ENCODE results near the gene SMG6. TPM values are rescaled to one million over a fixed set of nuclear protein-coding genes. Genes with fewer than 3 reads are reported as not detected.

Gene SMG6
- total and polyA plus RNA-seq, 2 of the 13 experiments (the other 11 are each of a cell fraction or from before 2014, with no cell fraction given) = 4.6 to 14.6 TPM

GRCh38 chr17:2177235-2177811 is 126.3 kb downstream of the SMG6 start (continued):
- TF ChIP-seq MAZ (IDR thresholded peaks at IDR 0.05; ENCODE audit: borderline replicate concordance, low read depth, low read length) (no peak), MAZ (CRISPR knock-in tag; IDR thresholded peaks at IDR 0.05; ENCODE audit: low read depth) (no peak), FOXC1 (CRISPR knock-in tag; IDR thresholded peaks at IDR 0.05; ENCODE audit: borderline replicate concordance) (no peak), SYNCRIP (IDR thresholded peaks at IDR 0.05; ENCODE audit: insufficient read depth, low read depth, low read length) (no peak), MTA1 (CRISPR knock-in tag; IDR thresholded peaks at IDR 0.05; ENCODE audit: borderline replicate concordance) (no peak), ZNF530 (CRISPR knock-in tag; IDR thresholded peaks at IDR 0.05; ENCODE audit: low read depth) (no peak), ZNF841 (CRISPR knock-in tag; IDR thresholded peaks at IDR 0.05; ENCODE audit: borderline replicate concordance) (no peak), ZNF747 (CRISPR knock-in tag; IDR thresholded peaks at IDR 0.05; ENCODE audit: borderline replicate concordance) (no peak), SCMH1 (CRISPR knock-in tag; IDR thresholded peaks at IDR 0.05; ENCODE audit: borderline replicate concordance) (no peak), ZNF605 (CRISPR knock-in tag; IDR thresholded peaks at IDR 0.05) (no peak), TAF15 (IDR thresholded peaks at IDR 0.05; ENCODE audit: low read depth, low read length, poor library complexity, severe bottlenecking) (no peak), ZNF782 (CRISPR knock-in tag; IDR thresholded peaks at IDR 0.05; ENCODE audit: borderline replicate concordance) (no peak), HDAC2 (CRISPR knock-in tag; IDR thresholded peaks at IDR 0.05) (0 out of 2 replicates have a peak, but pooled peaks have one; percentile 22), EHMT2 (IDR thresholded peaks at IDR 0.05; ENCODE audit: borderline replicate concordance, low read depth, low read length) (no peak), ZNF576 (CRISPR knock-in tag; IDR thresholded peaks at IDR 0.05) (no peak), NR1H2 (CRISPR knock-in tag; IDR thresholded peaks at IDR 0.05; ENCODE audit: borderline replicate concordance, low read depth) (no peak), ZNF292 (CRISPR knock-in tag; IDR thresholded peaks at IDR 0.05; ENCODE audit: borderline replicate concordance, low read depth) (0 out of 2 replicates have a peak, but pooled peaks have one; percentile 50), CEBPG (CRISPR knock-in tag; IDR thresholded peaks at IDR 0.05) (peak; percentile 33; the same call in 1 of the 2 replicates), TBX3 (IDR thresholded peaks at IDR 0.05; ENCODE audit: borderline replicate concordance) (no peak)
- TF ChIP-seq, protein P1, sequence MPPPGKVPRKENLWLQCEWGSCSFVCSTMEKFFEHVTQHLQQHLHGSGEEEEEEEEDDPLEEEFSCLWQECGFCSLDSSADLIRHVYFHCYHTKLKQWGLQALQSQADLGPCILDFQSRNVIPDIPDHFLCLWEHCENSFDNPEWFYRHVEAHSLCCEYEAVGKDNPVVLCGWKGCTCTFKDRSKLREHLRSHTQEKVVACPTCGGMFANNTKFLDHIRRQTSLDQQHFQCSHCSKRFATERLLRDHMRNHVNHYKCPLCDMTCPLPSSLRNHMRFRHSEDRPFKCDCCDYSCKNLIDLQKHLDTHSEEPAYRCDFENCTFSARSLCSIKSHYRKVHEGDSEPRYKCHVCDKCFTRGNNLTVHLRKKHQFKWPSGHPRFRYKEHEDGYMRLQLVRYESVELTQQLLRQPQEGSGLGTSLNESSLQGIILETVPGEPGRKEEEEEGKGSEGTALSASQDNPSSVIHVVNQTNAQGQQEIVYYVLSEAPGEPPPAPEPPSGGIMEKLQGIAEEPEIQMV (CRISPR knock-in tag; IDR thresholded peaks at IDR 0.05; ENCODE audit: low read depth) = no peak
- TF ChIP-seq, protein P2, sequence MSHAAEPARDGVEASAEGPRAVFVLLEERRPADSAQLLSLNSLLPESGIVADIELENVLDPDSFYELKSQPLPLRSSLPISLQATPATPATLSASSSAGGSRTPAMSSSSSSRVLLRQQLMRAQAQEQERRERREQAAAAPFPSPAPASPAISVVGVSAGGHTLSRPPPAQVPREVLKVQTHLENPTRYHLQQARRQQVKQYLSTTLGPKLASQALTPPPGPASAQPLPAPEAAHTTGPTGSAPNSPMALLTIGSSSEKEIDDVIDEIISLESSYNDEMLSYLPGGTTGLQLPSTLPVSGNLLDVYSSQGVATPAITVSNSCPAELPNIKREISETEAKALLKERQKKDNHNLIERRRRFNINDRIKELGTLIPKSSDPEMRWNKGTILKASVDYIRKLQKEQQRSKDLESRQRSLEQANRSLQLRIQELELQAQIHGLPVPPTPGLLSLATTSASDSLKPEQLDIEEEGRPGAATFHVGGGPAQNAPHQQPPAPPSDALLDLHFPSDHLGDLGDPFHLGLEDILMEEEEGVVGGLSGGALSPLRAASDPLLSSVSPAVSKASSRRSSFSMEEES (CRISPR knock-in tag; IDR thresholded peaks at IDR 0.05) = no peak
- TF ChIP-seq, protein P3, sequence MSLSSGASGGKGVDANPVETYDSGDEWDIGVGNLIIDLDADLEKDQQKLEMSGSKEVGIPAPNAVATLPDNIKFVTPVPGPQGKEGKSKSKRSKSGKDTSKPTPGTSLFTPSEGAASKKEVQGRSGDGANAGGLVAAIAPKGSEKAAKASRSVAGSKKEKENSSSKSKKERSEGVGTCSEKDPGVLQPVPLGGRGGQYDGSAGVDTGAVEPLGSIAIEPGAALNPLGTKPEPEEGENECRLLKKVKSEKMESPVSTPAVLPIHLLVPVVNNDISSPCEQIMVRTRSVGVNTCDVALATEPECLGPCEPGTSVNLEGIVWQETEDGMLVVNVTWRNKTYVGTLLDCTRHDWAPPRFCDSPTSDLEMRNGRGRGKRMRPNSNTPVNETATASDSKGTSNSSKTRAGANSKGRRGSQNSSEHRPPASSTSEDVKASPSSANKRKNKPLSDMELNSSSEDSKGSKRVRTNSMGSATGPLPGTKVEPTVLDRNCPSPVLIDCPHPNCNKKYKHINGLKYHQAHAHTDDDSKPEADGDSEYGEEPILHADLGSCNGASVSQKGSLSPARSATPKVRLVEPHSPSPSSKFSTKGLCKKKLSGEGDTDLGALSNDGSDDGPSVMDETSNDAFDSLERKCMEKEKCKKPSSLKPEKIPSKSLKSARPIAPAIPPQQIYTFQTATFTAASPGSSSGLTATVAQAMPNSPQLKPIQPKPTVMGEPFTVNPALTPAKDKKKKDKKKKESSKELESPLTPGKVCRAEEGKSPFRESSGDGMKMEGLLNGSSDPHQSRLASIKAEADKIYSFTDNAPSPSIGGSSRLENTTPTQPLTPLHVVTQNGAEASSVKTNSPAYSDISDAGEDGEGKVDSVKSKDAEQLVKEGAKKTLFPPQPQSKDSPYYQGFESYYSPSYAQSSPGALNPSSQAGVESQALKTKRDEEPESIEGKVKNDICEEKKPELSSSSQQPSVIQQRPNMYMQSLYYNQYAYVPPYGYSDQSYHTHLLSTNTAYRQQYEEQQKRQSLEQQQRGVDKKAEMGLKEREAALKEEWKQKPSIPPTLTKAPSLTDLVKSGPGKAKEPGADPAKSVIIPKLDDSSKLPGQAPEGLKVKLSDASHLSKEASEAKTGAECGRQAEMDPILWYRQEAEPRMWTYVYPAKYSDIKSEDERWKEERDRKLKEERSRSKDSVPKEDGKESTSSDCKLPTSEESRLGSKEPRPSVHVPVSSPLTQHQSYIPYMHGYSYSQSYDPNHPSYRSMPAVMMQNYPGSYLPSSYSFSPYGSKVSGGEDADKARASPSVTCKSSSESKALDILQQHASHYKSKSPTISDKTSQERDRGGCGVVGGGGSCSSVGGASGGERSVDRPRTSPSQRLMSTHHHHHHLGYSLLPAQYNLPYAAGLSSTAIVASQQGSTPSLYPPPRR (CRISPR knock-in tag; IDR thresholded peaks at IDR 0.05; ENCODE audit: borderline replicate concordance) = peak; percentile 32; the same call in 1 of the 2 replicates

Data from HepG2 (cell line).